GM12801 (cell line): Measurements from ENCODE around the gene SNX18.

Experiments used
- TF ChIP-seq, protein P1 (sequence below): IDR thresholded peaks from one replicate; pipeline ENCODE4 v1.5.1; 2011; ENCODE audit warnings: control low read depth; ENCODE audit not compliant: insufficient read length; ENCODE audit errors: extremely low read depth

The SNX18 gene

DNA sequence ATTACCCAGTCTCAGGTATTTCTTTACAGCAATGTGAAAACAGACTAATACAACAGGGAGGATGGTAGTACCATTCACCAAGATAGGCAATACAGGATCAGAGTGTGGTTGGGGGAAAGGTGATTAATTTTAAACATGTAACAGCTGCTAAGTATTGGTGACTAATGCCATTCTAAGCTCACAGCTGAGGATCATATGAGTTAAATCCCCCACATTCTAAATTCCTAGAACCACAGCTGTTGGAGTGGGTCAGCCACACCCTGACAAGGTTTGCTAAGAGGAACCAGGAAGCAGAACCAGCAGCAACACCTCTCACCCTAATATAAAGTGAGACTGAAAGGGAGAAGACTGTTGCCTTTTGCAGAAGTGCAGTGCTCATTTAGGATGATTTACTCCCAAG lies 37.3 kb upstream of the SNX18 start:
- TF ChIP-seq, protein P1, sequence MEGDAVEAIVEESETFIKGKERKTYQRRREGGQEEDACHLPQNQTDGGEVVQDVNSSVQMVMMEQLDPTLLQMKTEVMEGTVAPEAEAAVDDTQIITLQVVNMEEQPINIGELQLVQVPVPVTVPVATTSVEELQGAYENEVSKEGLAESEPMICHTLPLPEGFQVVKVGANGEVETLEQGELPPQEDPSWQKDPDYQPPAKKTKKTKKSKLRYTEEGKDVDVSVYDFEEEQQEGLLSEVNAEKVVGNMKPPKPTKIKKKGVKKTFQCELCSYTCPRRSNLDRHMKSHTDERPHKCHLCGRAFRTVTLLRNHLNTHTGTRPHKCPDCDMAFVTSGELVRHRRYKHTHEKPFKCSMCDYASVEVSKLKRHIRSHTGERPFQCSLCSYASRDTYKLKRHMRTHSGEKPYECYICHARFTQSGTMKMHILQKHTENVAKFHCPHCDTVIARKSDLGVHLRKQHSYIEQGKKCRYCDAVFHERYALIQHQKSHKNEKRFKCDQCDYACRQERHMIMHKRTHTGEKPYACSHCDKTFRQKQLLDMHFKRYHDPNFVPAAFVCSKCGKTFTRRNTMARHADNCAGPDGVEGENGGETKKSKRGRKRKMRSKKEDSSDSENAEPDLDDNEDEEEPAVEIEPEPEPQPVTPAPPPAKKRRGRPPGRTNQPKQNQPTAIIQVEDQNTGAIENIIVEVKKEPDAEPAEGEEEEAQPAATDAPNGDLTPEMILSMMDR = no peak

DNA sequence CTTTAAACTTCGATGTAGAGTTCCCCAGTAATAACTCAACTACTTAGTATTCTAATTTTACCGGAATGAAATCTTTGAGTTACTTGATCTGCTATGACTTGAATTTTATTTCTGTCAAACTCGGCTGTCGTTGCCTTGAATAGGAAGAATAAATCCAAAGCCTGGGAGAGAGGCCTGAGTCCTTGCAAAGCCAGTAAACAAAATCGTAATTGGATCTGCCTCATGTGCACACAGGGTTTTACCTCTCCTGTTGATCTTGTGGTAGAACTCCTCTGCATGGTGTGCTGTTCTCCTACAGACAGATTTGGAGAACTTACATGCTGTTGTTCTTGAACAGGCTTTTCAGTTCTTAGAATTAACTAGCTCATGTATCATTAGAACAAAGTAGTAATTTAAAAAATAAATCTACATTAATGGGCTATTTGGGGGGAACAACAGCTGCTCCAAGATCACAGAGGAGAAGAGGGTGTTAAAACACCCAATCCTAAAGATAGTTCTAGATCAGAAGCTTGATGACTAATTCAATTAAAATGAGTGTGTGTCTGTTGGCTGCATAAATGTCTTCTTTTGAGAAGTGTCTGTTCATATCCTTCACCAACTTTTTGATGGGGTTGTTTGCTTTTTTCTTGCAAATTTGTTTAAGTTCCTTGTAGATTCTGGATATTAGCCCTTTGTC lies 33.2 kb upstream of the SNX18 start:
- TF ChIP-seq, protein P1 = no peak

DNA sequence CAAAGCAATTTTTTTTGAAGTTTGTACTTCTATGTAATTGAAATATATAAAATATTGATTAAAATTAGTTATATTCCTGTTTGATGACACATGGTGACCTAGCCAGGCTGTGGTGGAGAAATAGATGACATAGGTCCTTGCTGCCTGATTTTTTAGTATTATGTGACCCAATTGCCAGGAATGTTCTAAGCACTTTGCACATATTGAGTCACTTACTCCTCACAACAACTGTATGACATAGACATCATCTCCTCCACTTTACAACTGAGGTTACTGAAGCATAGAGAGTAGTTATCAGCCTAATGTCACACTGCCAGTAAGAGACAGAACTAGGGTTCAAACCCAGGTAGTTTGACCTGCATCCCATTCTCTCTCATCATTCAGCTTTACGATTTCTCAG lies 26.2 kb upstream of the SNX18 start:
- TF ChIP-seq, protein P1 = no peak

DNA sequence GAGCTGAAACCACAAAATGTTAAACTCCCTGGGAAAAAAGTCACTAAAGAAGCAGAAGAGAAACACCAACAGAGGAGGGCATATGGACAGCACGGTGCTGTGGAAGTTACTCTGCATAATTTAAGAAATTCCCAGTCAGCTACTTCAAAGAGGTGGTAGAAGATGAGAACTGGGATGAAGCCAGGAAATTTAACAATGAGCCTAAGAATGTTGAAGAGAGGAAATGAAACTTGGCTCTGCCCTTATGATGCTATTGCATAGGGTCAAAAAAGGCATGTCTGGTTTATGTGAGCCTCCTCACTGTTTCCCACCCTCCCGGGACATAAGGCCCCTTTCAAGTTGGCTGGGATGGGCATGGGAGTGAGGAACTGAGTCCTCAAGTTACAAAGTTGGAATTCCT lies 25.4 kb upstream of the SNX18 start:
- TF ChIP-seq, protein P1 = no peak

DNA sequence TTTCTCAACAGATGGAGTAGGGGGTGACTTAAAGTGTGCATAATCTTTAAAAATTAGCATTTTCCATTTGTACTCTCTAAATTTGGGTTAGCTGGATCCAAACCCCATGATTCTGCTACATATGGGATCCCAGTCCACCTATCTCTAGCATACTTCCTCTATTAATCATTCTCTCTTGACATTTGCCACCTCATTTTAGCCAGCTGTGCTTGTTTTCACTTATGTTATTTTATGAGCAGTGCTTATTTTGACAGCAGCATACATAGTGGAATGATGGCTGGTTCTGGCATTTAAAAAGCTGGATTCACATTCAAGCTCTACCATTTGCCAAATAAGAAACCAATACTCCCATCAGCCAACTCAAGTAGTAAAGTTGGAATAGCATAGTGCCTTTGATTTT lies 22.5 kb upstream of the SNX18 start:
- TF ChIP-seq, protein P1 = no peak

DNA sequence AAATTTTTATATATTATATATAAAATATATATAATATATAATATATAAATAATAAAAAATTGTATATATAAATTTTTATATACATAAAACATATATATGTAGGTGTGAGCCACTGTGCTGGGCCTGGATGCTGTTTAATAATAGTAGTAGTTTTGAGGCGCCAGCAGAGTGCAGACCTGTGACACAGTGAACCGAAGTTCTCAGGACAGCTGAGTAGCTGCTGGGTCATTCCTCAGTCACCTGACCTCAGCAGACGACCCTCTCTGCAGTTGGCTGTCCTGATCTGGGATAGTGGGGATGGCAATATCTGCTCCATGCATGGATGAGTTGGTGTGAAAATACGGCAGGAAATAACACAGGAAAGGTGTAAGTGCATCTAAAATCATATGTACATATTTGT lies 3.3 kb upstream of the SNX18 start:
- TF ChIP-seq, protein P1 = no peak

DNA sequence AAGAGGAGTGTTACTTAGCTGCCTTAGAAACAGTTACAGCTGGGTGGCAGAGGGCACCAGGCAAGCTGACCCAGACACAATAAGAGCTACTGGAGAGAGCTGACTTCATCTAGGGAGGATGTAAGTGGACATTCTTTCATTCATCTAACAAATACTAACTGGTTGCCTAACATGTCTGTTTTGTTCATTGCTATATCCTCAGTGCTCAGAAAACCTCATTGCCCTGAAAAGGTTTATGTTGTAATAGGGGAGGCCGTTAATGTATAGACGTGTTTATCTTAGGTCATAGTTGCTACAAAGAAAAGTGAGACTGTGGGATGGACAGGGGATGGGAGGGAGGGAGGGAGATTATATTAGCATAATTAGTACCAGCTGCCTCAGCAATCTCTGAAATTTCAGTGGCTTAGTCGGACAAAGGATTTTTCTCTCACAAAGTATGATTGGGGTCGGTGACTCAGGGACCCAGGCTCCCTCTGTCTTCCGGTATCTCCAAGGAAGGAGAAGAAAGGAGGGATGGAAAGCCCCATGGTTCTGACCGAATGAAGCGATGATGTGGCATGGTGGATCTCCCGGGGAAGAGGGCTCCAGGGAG lies 2.6 kb upstream of the SNX18 start:
- TF ChIP-seq, protein P1 = no peak

DNA sequence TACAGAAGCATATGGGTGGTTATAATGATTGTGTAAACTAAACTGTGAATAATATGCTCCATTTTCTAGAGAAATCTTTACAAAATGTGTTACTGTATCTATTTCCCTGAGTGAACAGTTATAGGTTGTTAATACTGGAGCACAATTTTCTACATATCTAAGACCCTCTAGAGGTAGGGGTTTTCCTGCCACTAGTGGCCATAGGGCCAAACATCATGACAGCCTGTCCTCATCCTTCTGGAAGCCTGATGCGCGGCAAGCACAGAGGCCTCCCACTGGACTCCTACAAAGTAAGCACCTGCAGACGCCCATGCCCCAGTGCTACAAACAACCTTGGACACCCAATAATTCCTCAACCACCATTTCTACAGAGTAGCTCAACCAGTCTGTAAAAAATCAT lies 1.9 kb upstream of the SNX18 start:
- TF ChIP-seq, protein P1 = no peak
